ENCODE measurements around the gene FAM72B. TPM values are rescaled to one million over a fixed set of nuclear protein-coding genes. Genes with fewer than 3 reads are reported as not detected.
"Not testable (repeated sequence)": the region's sequence is repeated elsewhere in the genome, so short reads cannot be mapped to it uniquely, and the experiment has no call there.

FAM72B gene
- total RNA-seq, 2 donors from 2014 or later, result not detected

DNA sequence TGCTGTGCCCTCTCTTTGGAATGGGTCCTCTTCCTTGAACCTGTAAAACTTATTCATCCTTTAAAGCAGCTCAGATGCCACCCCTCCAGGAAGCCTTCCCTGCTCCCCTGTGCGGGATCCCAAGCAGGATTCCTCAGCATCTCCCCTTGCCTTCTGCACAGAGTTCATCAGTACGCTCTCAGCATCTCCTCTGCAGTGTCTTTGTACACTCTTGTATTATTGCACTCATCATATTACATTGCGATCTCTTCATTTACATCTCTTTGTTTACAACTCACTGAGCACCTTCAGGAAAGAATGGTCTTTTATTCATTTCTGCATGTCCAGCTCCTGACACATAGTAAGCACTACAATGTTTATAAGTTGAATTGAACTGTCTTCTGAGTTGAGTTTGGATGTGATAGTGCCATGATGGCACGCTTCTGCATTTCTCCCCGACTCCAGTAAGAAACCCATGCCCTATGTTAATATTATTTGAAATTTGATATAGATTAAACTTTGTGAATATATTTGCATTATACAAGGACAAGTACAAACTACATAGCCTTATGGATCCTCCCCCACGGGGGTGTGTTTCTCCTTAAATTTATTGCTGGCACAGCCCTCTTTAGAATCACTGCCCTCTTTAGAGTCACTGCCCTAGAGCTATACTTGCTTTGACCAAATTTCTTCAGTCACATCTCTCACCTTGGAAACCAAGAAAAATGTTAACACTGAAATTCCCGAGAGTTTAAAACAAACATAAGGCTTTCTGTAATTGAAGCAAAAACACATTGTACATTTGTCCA, 13.1 kb upstream of the FAM72B start:
- H3K27ac ChIP-seq; ATAC-seq; H3K4me1 ChIP-seq; intact Hi-C loops (cut with DNase I); H3K36me3 ChIP-seq (replicated peaks in 1 of 2; ENCODE audit: insufficient read depth in 1 of 2, low read depth in 2 of 2); H3K4me3 ChIP-seq; H3K27me3 ChIP-seq; H3K9me3 ChIP-seq; DNase-seq: not testable (repeated sequence)
- 91 to 94% methylated on average over 2 to 3 of the region's 7 CpGs for WGBS, 2 donors

DNA sequence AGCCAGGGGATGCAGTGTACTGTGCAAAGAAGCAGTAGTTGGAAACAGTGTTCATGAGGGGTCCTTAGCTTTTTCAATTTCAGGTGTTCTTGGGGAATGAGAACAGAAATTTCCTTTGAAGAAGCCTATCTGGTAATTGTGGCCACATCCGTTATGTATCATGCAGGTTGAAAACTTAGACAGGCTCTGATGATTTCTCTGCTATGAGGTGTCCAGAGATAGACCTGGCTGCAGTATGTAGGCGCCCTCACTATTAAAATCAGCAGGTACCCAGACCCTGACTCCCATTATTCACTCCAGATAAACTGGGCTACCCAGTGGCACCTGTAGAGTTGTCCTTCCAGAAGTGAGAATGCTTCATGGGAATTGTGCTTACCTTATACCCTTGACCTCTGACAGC, 8.4 kb upstream of the FAM72B start:
- H3K36me3 ChIP-seq (replicated peaks in 1 of 2; ENCODE audit: insufficient read depth in 1 of 2, low read depth in 2 of 2); H3K9me3 ChIP-seq; H3K4me1 ChIP-seq; H3K27ac ChIP-seq; intact Hi-C loops (cut with DNase I); DNase-seq; H3K4me3 ChIP-seq; H3K27me3 ChIP-seq; ATAC-seq: not testable (repeated sequence)
- no CpG with 5 or more reads among the region's 2 CpGs for WGBS, 2 donors

DNA sequence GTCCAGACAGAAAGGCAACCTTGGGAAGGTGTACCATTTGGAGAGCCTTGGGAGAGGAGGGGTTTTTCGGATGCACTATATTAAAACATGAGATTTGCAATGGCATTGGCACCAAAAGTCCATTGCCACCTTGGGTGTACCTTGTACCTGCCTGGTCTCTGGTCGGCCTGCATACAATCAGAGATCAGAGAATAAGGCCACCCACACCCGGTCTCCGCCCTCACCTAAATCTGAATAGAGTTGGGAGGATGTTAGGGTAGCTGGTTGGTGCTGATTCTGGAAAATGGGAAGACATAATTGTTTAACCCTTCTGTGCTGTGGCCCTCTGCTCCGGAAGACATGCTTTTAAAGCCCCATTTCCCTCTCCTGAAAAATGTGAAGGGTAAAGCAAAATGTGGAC, 3.8 kb upstream of the FAM72B start:
- H3K9me3 ChIP-seq; H3K27ac ChIP-seq; H3K27me3 ChIP-seq; H3K36me3 ChIP-seq (replicated peaks in 1 of 2; ENCODE audit: insufficient read depth in 1 of 2, low read depth in 2 of 2); H3K4me1 ChIP-seq; ATAC-seq; H3K4me3 ChIP-seq; intact Hi-C loops (cut with DNase I); DNase-seq: not testable (repeated sequence)
- 79 to 92% methylated on average over 4 to 5 of the region's 5 CpGs for WGBS, 2 donors

DNA sequence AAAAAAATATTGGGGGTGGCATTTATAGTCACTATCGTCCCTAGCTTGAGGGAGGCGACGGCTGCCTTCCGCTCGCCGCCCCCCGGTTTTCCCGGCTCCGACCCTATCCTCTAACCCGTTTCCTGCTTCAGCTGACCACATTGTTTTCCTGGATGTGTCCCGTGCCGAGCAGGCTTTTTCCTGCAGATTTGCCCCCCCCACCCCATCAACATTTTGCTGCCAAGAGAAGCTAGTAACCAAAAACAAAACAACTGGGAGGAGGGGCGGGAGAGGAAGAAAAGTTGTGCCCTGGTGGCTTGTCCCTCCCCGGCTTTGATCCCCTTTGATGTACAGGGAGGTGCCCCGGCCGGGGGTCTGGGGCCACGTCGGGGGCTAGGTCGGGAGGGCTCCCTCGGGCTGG, 2.1 kb upstream of the FAM72B start:
- WGBS, 2 donors, result 0% methylated on average over 2 of the region's 20 CpGs; no CpG with 5 or more reads in 1 of the 2 donors
- peak overlapping the region in 1 of 4 donors; percentile 25 for H3K27ac ChIP-seq

DNA sequence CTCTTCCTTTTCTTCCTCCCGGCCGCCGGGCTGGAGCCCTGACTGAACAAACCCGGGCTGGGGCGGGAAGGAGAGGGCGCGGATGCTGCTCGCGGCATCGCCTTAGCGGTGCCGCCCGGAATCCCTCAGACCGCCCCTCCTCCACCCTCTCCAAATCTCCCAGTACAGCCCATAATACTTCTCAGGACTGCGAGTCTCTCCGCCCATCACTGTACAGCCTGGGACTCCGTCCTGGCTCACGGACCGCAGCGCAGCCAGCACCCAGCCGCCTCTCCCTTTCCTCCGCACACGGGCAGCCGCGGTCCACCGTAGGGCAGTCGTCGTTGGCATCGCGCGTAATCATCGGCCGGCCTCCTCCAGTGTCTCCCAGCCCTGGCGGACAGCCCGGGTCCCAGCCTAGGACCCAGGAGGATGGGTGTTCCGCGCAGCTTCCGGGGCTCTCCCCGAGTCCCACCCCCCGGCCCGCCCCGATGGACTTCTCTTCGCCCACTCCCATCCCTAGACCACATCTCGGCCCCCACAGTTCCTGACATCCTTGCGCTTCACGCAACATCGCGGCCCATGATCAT, 1.1 kb upstream of the FAM72B start:
- ATAC-seq (peak; percentile 9), DNase-seq (peak in 3 of 4 donors; percentile 5 to 16 (median 13))
- H3K36me3 ChIP-seq (replicated peaks in 1 of 2; ENCODE audit: insufficient read depth in 1 of 2, low read depth in 2 of 2); H3K4me1 ChIP-seq; intact Hi-C loops (cut with DNase I); H3K27me3 ChIP-seq; H3K9me3 ChIP-seq: not testable (repeated sequence)
- peak overlapping the region; percentile 39 to 80 (median 56) for H3K27ac ChIP-seq
- H3K4me3 ChIP-seq, result peak overlapping the region in 1 of 2 donors; percentile 20
- WGBS, 2 donors, result no CpG with 5 or more reads among the region's 48 CpGs

More for the DNA sequence above, 2.1 kb upstream of the FAM72B start:
- ATAC-seq; H3K4me1 ChIP-seq; H3K9me3 ChIP-seq; intact Hi-C loops (cut with DNase I); H3K27me3 ChIP-seq; H3K36me3 ChIP-seq (replicated peaks in 1 of 2; ENCODE audit: insufficient read depth in 1 of 2, low read depth in 2 of 2); H3K4me3 ChIP-seq: not testable (repeated sequence)
- DNase-seq, result peak; percentile 8 to 21 (median 20)

DNA sequence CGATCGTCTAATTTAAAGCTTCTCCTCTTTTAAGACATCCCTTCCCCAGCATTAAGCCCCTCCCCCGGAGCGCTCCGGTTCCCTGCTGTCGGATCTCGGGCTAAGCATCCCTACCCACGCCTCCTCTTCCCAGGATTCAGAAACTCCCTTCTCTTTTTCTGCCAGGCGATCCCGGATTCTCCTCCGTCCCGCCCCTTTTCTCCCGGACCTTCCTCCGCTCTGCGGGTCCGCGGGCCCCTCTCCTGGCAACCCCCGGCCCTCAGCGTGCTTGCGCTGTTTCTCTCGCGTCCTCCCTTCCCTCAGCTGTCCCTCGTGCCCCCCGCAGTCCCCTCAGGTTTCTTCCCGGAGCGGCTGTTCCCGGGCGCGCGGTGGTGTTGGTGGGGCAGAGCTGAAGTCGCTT, 273 bp downstream of the FAM72B start:
- intact Hi-C loops (cut with DNase I); H3K9me3 ChIP-seq; ATAC-seq; H3K27me3 ChIP-seq; H3K4me1 ChIP-seq; H3K4me3 ChIP-seq; H3K27ac ChIP-seq; H3K36me3 ChIP-seq (replicated peaks in 1 of 2; ENCODE audit: insufficient read depth in 1 of 2, low read depth in 2 of 2): not testable (repeated sequence)
- peak in 1 of 4 donors; percentile 11 for DNase-seq
- WGBS, 2 donors, result no CpG with 5 or more reads among the region's 31 CpGs

DNA sequence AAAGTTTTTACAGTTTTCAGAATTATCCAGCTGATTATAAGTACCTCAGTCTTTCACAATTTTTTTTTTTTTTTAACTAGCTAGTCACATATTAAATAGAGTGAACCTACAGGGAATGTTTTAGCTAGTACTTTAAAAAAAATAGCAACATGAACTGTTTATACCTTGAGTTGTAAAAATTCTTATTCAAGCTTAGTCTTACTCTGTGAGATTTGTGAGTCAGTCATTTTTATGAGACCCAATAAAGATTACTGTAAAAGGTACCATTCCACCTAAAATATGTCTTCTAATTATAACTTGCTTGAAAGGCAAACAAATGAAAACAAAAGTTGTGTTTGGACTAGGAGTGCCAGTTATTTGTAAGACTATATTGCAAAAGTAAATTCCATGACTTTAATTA, 5.9 kb downstream of the FAM72B start:
- intact Hi-C loops (cut with DNase I), result not testable (repeated sequence)

DNA sequence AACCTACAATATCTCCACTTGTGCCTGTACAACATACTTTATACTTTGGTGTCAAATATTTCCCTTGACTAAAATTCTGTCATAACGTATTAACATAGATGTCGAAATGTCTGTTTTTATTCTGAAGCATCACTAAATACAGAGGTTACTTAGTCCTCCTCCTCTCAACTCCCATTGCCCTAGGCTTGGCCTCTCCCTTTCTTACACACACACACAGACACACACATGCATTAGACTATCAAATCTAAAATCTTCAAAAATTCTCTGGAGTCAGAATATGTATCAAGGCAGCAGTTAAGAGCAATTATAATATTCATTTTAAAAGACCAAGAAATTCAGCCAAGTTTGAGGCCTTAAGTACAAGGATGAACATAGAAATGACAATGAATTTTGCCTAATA, 7.5 kb downstream of the FAM72B start:
- ATAC-seq; H3K4me1 ChIP-seq; H3K27ac ChIP-seq; H3K4me3 ChIP-seq; H3K36me3 ChIP-seq (replicated peaks in 1 of 2; ENCODE audit: insufficient read depth in 1 of 2, low read depth in 2 of 2); DNase-seq; intact Hi-C loops (cut with DNase I); H3K27me3 ChIP-seq; H3K9me3 ChIP-seq: not testable (repeated sequence)
- WGBS, 2 donors, result 93 to 96% methylated on average over 2 of the region's 2 CpGs

More for the DNA sequence above, 5.9 kb downstream of the FAM72B start:
- not testable (repeated sequence) for H3K4me1 ChIP-seq; H3K4me3 ChIP-seq; ATAC-seq; H3K27me3 ChIP-seq; H3K27ac ChIP-seq; H3K9me3 ChIP-seq; H3K36me3 ChIP-seq (replicated peaks in 1 of 2; ENCODE audit: insufficient read depth in 1 of 2, low read depth in 2 of 2); DNase-seq

DNA sequence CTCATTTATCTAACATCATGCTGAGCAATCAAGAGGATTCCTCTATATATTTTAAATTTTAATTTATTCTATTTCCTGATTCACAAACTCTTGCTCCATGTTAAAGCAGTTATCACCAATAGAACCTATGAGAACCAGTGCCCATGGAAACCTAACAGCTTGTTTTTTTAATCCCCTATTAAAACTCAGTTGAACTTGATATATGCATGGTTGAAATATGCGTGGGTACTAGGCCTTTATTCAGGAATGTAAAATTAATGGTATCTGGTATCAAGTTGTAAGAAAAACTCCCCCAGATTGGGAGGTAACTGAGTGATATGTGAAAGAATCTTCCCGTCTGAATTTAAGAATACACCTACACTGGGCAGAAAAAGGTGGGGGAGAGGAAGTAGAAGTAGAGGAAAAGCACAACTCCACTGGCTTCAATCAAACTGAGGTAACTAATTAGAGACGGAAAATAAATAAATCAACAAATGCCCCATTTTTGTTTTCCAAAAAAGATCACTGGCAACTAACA, 15.9 kb downstream of the FAM72B start:
- H3K27me3 ChIP-seq; H3K9me3 ChIP-seq; H3K27ac ChIP-seq; DNase-seq; ATAC-seq; H3K36me3 ChIP-seq (replicated peaks in 1 of 2; ENCODE audit: insufficient read depth in 1 of 2, low read depth in 2 of 2); H3K4me3 ChIP-seq; H3K4me1 ChIP-seq; intact Hi-C loops (cut with DNase I): not testable (repeated sequence)
- WGBS, 2 donors, result 80 to 100% methylated on average over 2 of the region's 3 CpGs

DNA sequence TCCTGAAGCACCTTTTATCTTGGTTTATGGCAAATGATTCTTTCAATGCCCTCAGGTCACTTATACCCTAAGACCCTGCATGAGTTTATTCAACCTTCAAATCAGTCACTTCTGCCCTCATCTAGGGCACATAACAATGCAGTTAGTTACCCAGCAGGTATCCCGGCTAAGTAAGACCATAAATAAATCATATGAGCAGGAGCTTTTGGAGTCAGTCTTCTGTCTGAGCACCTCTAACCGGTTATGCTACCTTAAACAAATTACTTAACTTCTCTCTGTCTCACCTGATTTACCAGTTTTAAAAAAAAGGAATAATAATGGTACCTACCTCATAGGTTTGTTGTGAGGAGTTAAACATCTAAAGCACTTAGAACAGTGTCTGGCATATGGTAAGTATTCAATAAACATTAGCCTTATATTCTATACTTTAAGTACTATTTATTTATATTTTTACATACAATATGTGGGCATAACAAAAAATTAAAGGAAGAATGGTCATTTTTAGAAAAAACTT, 16.9 kb downstream of the FAM72B start:
- DNase-seq; H3K36me3 ChIP-seq (replicated peaks in 1 of 2; ENCODE audit: insufficient read depth in 1 of 2, low read depth in 2 of 2); H3K4me1 ChIP-seq; H3K27ac ChIP-seq; H3K27me3 ChIP-seq; ATAC-seq; intact Hi-C loops (cut with DNase I); H3K9me3 ChIP-seq; H3K4me3 ChIP-seq: not testable (repeated sequence)
- WGBS, 2 donors, result 63 to 74% methylated on average over 2 of the region's 2 CpGs

DNA sequence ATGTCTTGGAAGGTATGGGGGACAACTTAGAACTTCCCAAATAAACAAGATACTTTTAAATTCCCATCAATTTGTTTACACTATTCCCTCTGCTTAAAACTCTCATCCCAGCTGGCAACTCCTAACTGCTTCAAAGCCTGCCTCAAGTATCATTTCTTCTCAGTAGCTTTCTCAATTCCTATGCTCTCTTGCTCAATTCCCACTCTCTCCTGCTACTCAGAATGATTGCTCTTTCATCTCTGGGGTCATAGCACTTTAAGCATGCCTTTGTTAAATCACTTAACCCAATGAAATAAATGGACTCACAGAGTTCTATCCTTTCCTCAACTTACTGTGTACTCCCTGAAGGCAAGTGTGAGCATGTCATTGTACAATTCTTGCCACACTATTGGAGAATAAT, 18.8 kb downstream of the FAM72B start:
- DNase-seq; intact Hi-C loops (cut with DNase I); H3K36me3 ChIP-seq (replicated peaks in 1 of 2; ENCODE audit: insufficient read depth in 1 of 2, low read depth in 2 of 2); H3K4me3 ChIP-seq; H3K9me3 ChIP-seq; H3K27me3 ChIP-seq; H3K27ac ChIP-seq; ATAC-seq; H3K4me1 ChIP-seq: not testable (repeated sequence)
